HG02571 (cell line): Measurements from ENCODE around the gene PHLDA3.

Experiments used
- ATAC-seq: cut with Tn5 transposase; IDR thresholded peaks from one replicate; pipeline ENCODE4 v1.9.1; 2021; ENCODE audit warnings: mild to moderate bottlenecking, moderate library complexity; ENCODE audit not compliant: unreplicated experiment

The PHLDA3 gene

GRCh38 chr1:201466492-201466891 lies 2.5 kb downstream of the PHLDA3 start:
- no peak for ATAC-seq

- ATAC-seq = no peak
Observed at GRCh38 chr1:201465698-201466290, 3.2 kb downstream of the PHLDA3 start.

- no peak for ATAC-seq
Observed at GRCh38 chr1:201463071-201463552, 5.9 kb downstream of the PHLDA3 start.

GRCh38 chr1:201461645-201462441 lies 7.1 kb downstream of the PHLDA3 start:
- ATAC-seq = no peak

GRCh38 chr1:201460814-201461644 lies 8.0 kb downstream of the PHLDA3 start:
- ATAC-seq = no peak

- ATAC-seq = no peak
Observed at GRCh38 chr1:201459775-201460174, 9.2 kb downstream of the PHLDA3 start.

GRCh38 chr1:201459052-201459451 lies 9.9 kb downstream of the PHLDA3 start:
- no peak for ATAC-seq

- no peak for ATAC-seq
Observed at GRCh38 chr1:201457508-201457960, 11.5 kb downstream of the PHLDA3 start.

- no peak for ATAC-seq
Observed at GRCh38 chr1:201456499-201457309, 12.3 kb downstream of the PHLDA3 start.

GRCh38 chr1:201455098-201455497 lies 13.9 kb downstream of the PHLDA3 start:
- no peak for ATAC-seq

GRCh38 chr1:201454608-201455007 lies 14.4 kb downstream of the PHLDA3 start:
- no peak for ATAC-seq

- ATAC-seq = no peak
Observed at GRCh38 chr1:201452866-201453265, 16.1 kb downstream of the PHLDA3 start.

- ATAC-seq = no peak
Observed at GRCh38 chr1:201450721-201451291, 18.2 kb downstream of the PHLDA3 start.

- ATAC-seq = no peak
Observed at GRCh38 chr1:201448990-201449389, 20.0 kb downstream of the PHLDA3 start.

GRCh38 chr1:201447903-201448871 lies 20.8 kb downstream of the PHLDA3 start:
- peak; percentile 72 for ATAC-seq

- no peak for ATAC-seq
Observed at GRCh38 chr1:201445310-201445709, 23.7 kb downstream of the PHLDA3 start.

GRCh38 chr1:201444792-201445191 lies 24.2 kb downstream of the PHLDA3 start:
- ATAC-seq = no peak

- ATAC-seq = no peak
Observed at GRCh38 chr1:201443747-201444146, 25.2 kb downstream of the PHLDA3 start.

GRCh38 chr1:201436969-201437368 lies 32.0 kb downstream of the PHLDA3 start:
- no peak for ATAC-seq
